HG03558 (cell line): ENCODE data around the gene MGST2.

Experiments used
- ATAC-seq: cut with Tn5 transposase; IDR thresholded peaks from one replicate; pipeline ENCODE4 v1.9.1; 2021; ENCODE audit warnings: moderate number of reproducible peaks; ENCODE audit not compliant: unreplicated experiment; ENCODE audit errors: extremely low read depth

MGST2 gene

GRCh38 chr4:139669335-139669734, 3.7 kb downstream of the MGST2 start:
- ATAC-seq: no peak

GRCh38 chr4:139669890-139670289, 4.3 kb downstream of the MGST2 start:
- no peak for ATAC-seq

- ATAC-seq: no peak
These were observed 5.2 kb downstream of the MGST2 start for GRCh38 chr4:139670775-139671174.

- no peak for ATAC-seq
These were observed 6.6 kb downstream of the MGST2 start for GRCh38 chr4:139672215-139672614.

GRCh38 chr4:139672732-139673131, 7.1 kb downstream of the MGST2 start:
- ATAC-seq: no peak

- ATAC-seq: no peak
These were observed 9.4 kb downstream of the MGST2 start for GRCh38 chr4:139674875-139675550.

- no peak for ATAC-seq
These were observed 10.0 kb downstream of the MGST2 start for GRCh38 chr4:139675651-139676050.

- no peak for ATAC-seq
These were observed 10.7 kb downstream of the MGST2 start for GRCh38 chr4:139676365-139676764.

GRCh38 chr4:139676913-139677585, 11.4 kb downstream of the MGST2 start:
- no peak for ATAC-seq

- ATAC-seq: no peak
These were observed 16.7 kb downstream of the MGST2 start for GRCh38 chr4:139682309-139682708.

- no peak for ATAC-seq
These were observed 17.1 kb downstream of the MGST2 start for GRCh38 chr4:139682741-139683151.

GRCh38 chr4:139684351-139684750, 18.7 kb downstream of the MGST2 start:
- no peak for ATAC-seq

- ATAC-seq: no peak
These were observed 19.6 kb downstream of the MGST2 start for GRCh38 chr4:139685180-139685579.

GRCh38 chr4:139686130-139686529, 20.5 kb downstream of the MGST2 start:
- ATAC-seq: no peak

GRCh38 chr4:139686988-139687387, 21.4 kb downstream of the MGST2 start:
- no peak for ATAC-seq

- no peak for ATAC-seq
These were observed 23.6 kb downstream of the MGST2 start for GRCh38 chr4:139689093-139689722.

GRCh38 chr4:139690419-139690818, 24.8 kb downstream of the MGST2 start:
- no peak for ATAC-seq

GRCh38 chr4:139692309-139693012, 26.8 kb downstream of the MGST2 start:
- ATAC-seq: no peak

- no peak for ATAC-seq
These were observed 29.0 kb downstream of the MGST2 start for GRCh38 chr4:139694522-139695107.

- ATAC-seq: no peak
These were observed 30.9 kb downstream of the MGST2 start for GRCh38 chr4:139696491-139696890.
